AG09319 (cell line): Measurements from ENCODE around the gene NR1I2.

Experiments
- DNase-seq: peaks from one replicate; pipeline ENCODE4 v3.0.0-alpha.2; 2010; ENCODE audit warnings: low read depth; ENCODE audit errors: extremely low read depth
- TF ChIP-seq, protein P1 (sequence below): IDR thresholded peaks from 2 replicates; pipeline ENCODE4 v1.5.1; 2011; ENCODE audit warnings: low read depth, mild to moderate bottlenecking, inconsistent platforms, low read length, moderate library complexity

NR1I2 gene

GRCh38 chr3:119746423-119746822, 35.5 kb upstream of the NR1I2 start:
- TF ChIP-seq, protein P1, sequence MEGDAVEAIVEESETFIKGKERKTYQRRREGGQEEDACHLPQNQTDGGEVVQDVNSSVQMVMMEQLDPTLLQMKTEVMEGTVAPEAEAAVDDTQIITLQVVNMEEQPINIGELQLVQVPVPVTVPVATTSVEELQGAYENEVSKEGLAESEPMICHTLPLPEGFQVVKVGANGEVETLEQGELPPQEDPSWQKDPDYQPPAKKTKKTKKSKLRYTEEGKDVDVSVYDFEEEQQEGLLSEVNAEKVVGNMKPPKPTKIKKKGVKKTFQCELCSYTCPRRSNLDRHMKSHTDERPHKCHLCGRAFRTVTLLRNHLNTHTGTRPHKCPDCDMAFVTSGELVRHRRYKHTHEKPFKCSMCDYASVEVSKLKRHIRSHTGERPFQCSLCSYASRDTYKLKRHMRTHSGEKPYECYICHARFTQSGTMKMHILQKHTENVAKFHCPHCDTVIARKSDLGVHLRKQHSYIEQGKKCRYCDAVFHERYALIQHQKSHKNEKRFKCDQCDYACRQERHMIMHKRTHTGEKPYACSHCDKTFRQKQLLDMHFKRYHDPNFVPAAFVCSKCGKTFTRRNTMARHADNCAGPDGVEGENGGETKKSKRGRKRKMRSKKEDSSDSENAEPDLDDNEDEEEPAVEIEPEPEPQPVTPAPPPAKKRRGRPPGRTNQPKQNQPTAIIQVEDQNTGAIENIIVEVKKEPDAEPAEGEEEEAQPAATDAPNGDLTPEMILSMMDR, result no peak
- DNase-seq, result no peak

GRCh38 chr3:119747357-119747756, 34.5 kb upstream of the NR1I2 start:
- DNase-seq, result no peak
- TF ChIP-seq, protein P1, result no peak

- DNase-seq, result no peak
- TF ChIP-seq, protein P1, result no peak
Observed at GRCh38 chr3:119748991-119749390, 32.9 kb upstream of the NR1I2 start.

GRCh38 chr3:119751423-119751822, 30.5 kb upstream of the NR1I2 start:
- TF ChIP-seq, protein P1, result no peak
- no peak for DNase-seq

DNA sequence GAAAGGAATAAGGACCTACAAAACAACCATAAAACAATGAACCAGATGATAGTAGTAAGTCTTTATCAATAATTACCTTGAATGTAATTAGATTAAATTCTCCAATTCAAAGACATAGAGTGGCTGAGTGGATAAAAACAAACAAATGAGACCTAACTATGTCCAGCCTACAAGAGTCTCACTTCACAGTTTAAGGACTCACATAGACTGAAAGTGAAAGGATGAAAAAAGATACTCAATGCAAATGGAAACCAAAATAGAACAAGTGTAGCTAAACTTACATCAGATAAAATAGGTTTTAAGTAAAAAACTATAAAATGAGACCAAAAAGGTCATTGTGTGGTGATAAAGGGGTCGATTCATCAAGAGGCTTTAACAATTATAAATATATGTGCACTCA, 21.9 kb upstream of the NR1I2 start:
- TF ChIP-seq, protein P1, result no peak
- DNase-seq, result no peak

- TF ChIP-seq, protein P1, result no peak
Observed at GRCh38 chr3:119762876-119763275, 19.0 kb upstream of the NR1I2 start.

GRCh38 chr3:119763466-119763865, 18.4 kb upstream of the NR1I2 start:
- TF ChIP-seq, protein P1, result no peak

More at GRCh38 chr3:119762876-119763275, 19.0 kb upstream of the NR1I2 start:
- no peak for DNase-seq

More at GRCh38 chr3:119763466-119763865, 18.4 kb upstream of the NR1I2 start:
- no peak for DNase-seq
